H9 (cell line): ENCODE data around the gene PLXNA2. TPM values are rescaled to one million over a fixed set of nuclear protein-coding genes. Genes with fewer than 3 reads are reported as not detected.

Source experiments
- DNase-seq: peaks from one replicate; pipeline ENCODE4 v3.0.0-alpha.2; 2017
- H2AFZ ChIP-seq: one replicate; pipeline ENCODE4 v1.6.1; 2013; ENCODE audit warnings: mild to moderate bottlenecking, low read length, control low read depth, moderate library complexity
- H2AK5ac ChIP-seq: 2 replicates; pipeline ENCODE4 v1.6.1; 2013; ENCODE audit warnings: low read length, control low read depth, mixed read lengths; ENCODE audit not compliant: insufficient read length
- H2BK120ac ChIP-seq: one replicate; pipeline ENCODE4 v1.6.1; 2013; ENCODE audit warnings: low read depth, mild to moderate bottlenecking, low read length, control low read depth, inconsistent platforms; ENCODE audit not compliant: poor library complexity, severe bottlenecking
- H2BK12ac ChIP-seq: 2 replicates; pipeline ENCODE4 v1.6.1; 2013; ENCODE audit warnings: low read length, control low read depth, mixed read lengths, low read depth; ENCODE audit not compliant: insufficient read length
- H2BK15ac ChIP-seq: 2 replicates; pipeline ENCODE4 v1.6.1; 2013; ENCODE audit warnings: low read depth, low read length, control low read depth
- H2BK20ac ChIP-seq: one replicate; pipeline ENCODE4 v1.6.1; 2013; ENCODE audit warnings: low read depth, mild to moderate bottlenecking, low read length, control low read depth, inconsistent platforms; ENCODE audit not compliant: poor library complexity, severe bottlenecking
- H2BK5ac ChIP-seq: 2 replicates; pipeline ENCODE4 v1.6.1; 2013; ENCODE audit warnings: low read length, control low read depth, mixed read lengths; ENCODE audit not compliant: insufficient read length
- H3K14ac ChIP-seq: 2 replicates; pipeline ENCODE4 v1.6.1; 2013; ENCODE audit warnings: low read length, control low read depth; ENCODE audit not compliant: insufficient read depth
- H3K18ac ChIP-seq: 2 replicates; pipeline ENCODE4 v1.6.1; 2013; ENCODE audit warnings: low read depth, mild to moderate bottlenecking, mixed read lengths, low read length, control low read depth; ENCODE audit not compliant: insufficient read length
- H3K23ac ChIP-seq: 2 replicates; pipeline ENCODE4 v1.6.1; 2013; ENCODE audit warnings: low read length, control low read depth, mixed read lengths, low read depth; ENCODE audit not compliant: insufficient read length
- H3K23me2 ChIP-seq: 2 replicates; pipeline ENCODE4 v1.6.1; 2013; ENCODE audit warnings: low read depth, mild to moderate bottlenecking, mixed read lengths, low read length, control low read depth; ENCODE audit not compliant: insufficient read length, poor library complexity, severe bottlenecking
- H3K27ac ChIP-seq: 2 replicates; pipeline ENCODE4 v1.5.1; 2013; ENCODE audit warnings: low read length, control low read depth, mixed read lengths, low read depth; ENCODE audit not compliant: insufficient read length
- H3K27me3 ChIP-seq: 2 replicates; pipeline ENCODE4 v1.6.1; 2013; ENCODE audit warnings: low read length, control low read depth, inconsistent platforms; ENCODE audit not compliant: insufficient read depth
- H3K4ac ChIP-seq: 2 replicates; pipeline ENCODE4 v1.6.1; 2013; ENCODE audit warnings: low read depth, mild to moderate bottlenecking, control low read depth, inconsistent platforms, low read length, moderate library complexity
- H3K4me1 ChIP-seq: 2 replicates; pipeline ENCODE4 v1.6.1; 2013; ENCODE audit warnings: low read length, control low read depth, inconsistent platforms; ENCODE audit not compliant: insufficient read depth
- H3K4me2 ChIP-seq: 2 replicates; pipeline ENCODE4 v1.6.1; 2013; ENCODE audit warnings: low read length, control low read depth, mixed read lengths; ENCODE audit not compliant: insufficient read length, insufficient read depth
- H3K56ac ChIP-seq: 2 replicates; pipeline ENCODE4 v1.6.1; 2013; ENCODE audit warnings: low read depth, mild to moderate bottlenecking, mixed read lengths, low read length, control low read depth; ENCODE audit not compliant: insufficient read length
- H3K79me1 ChIP-seq: 2 replicates; pipeline ENCODE4 v1.6.1; 2013; ENCODE audit warnings: low read depth, mild to moderate bottlenecking, moderate library complexity, low read length, control low read depth, inconsistent platforms; ENCODE audit not compliant: insufficient read depth, poor library complexity, severe bottlenecking
- H3K79me2 ChIP-seq: 2 replicates; pipeline ENCODE4 v1.6.1; 2013; ENCODE audit warnings: low read length, control low read depth, inconsistent platforms; ENCODE audit not compliant: insufficient read depth
- H3K9ac ChIP-seq: 2 replicates; pipeline ENCODE4 v1.6.1; 2013; ENCODE audit warnings: low read length, control low read depth, mixed read lengths; ENCODE audit not compliant: insufficient read length; ENCODE audit errors: extremely low read depth
- H3K9me3 ChIP-seq: one replicate; pipeline ENCODE4 v1.6.1; 2013; ENCODE audit warnings: low read depth, low read length, inconsistent platforms; ENCODE audit not compliant: control insufficient read depth
- H3T11ph ChIP-seq: one replicate; pipeline ENCODE4 v1.6.1; 2013; ENCODE audit warnings: mild to moderate bottlenecking, low read length, control low read depth, inconsistent platforms
- H4K20me1 ChIP-seq: one replicate; pipeline ENCODE4 v1.6.1; 2013; ENCODE audit not compliant: control insufficient read depth, insufficient read length, insufficient read depth
- H4K5ac ChIP-seq: 2 replicates; pipeline ENCODE4 v1.6.1; 2013; ENCODE audit warnings: low read depth, mild to moderate bottlenecking, mixed read lengths, low read length, control low read depth; ENCODE audit not compliant: insufficient read length
- H4K8ac ChIP-seq: replicated peaks from 2 replicates; pipeline ENCODE4 v1.6.1; 2013; ENCODE audit warnings: low read length, control low read depth, mixed read lengths, low read depth; ENCODE audit not compliant: insufficient read length
- H4K91ac ChIP-seq: 2 replicates; pipeline ENCODE4 v1.6.1; 2013; ENCODE audit warnings: low read depth, mild to moderate bottlenecking, moderate library complexity, mixed read lengths, low read length, control low read depth; ENCODE audit not compliant: insufficient read length
- H3K27ac Mint-ChIP-seq, 3 experiments: 2 replicates in 2 of 3; 3 replicates in 1 of 3; pipeline ENCODE4 v1.8.0; 2020 to 2021; ENCODE audit warnings: mixed read lengths in 3 of 3, mild to moderate bottlenecking in 1 of 3, moderate library complexity in 1 of 3
- H3K27me3 Mint-ChIP-seq: 2 replicates; pipeline ENCODE4 v1.8.0; 2021; ENCODE audit warnings: low read depth, mild to moderate bottlenecking, moderate library complexity, mixed read lengths
- H3K36me3 Mint-ChIP-seq, 3 experiments: 2 replicates in 2 of 3; 3 replicates in 1 of 3; pipeline ENCODE4 v1.8.0; 2020 to 2021; ENCODE audit warnings: low read depth in 3 of 3, mixed read lengths in 3 of 3; ENCODE audit not compliant: insufficient read depth in 1 of 3
- H3K4me1 Mint-ChIP-seq, 2 experiments: 2 replicates each; pipeline ENCODE4 v1.8.0; 2020; ENCODE audit warnings: mixed read lengths in 2 of 2
- H3K4me3 Mint-ChIP-seq, 2 experiments: 2 replicates in 1 of 2; 3 replicates in 1 of 2; pipeline ENCODE4 v1.8.0; 2020 to 2021; ENCODE audit warnings: mild to moderate bottlenecking in 2 of 2, mixed read lengths in 2 of 2, moderate library complexity in 1 of 2
- H3K9me3 Mint-ChIP-seq, 2 experiments: 2 replicates in 1 of 2; 3 replicates in 1 of 2; pipeline ENCODE4 v1.8.0; 2020; ENCODE audit warnings: mild to moderate bottlenecking in 2 of 2, mixed read lengths in 2 of 2, moderate library complexity in 1 of 2
- CTCF ChIP-seq: fragments of 200-600 bp; sonication (generic); conservative IDR thresholded peaks from 3 replicates; pipeline ENCODE4 v1.8.0; 2021; ENCODE audit warnings: antibody characterized with exemption, mild to moderate bottlenecking
- WGBS: extraction: QIAGEN DNeasy Blood & Tissue Kit; methylation state at CpG from one replicate; pipeline ENCODE4 v1.1.7; 2013; ENCODE audit warnings: missing lambda C conversion rate, low lambda C conversion rate, mixed read lengths; ENCODE audit not compliant: insufficient read length; ENCODE audit errors: extremely low coverage; 5-methylcytosine and 5-hydroxymethylcytosine counted together
- total RNA-seq: library from RNA; stranded (reverse); gene quantifications from 2 replicates; pipeline ENCODE4 v1.2.1, GENCODE V29; 2021

The PLXNA2 gene
- total RNA-seq, 1 experiment from 2014 or later: 0.57 TPM

DNA sequence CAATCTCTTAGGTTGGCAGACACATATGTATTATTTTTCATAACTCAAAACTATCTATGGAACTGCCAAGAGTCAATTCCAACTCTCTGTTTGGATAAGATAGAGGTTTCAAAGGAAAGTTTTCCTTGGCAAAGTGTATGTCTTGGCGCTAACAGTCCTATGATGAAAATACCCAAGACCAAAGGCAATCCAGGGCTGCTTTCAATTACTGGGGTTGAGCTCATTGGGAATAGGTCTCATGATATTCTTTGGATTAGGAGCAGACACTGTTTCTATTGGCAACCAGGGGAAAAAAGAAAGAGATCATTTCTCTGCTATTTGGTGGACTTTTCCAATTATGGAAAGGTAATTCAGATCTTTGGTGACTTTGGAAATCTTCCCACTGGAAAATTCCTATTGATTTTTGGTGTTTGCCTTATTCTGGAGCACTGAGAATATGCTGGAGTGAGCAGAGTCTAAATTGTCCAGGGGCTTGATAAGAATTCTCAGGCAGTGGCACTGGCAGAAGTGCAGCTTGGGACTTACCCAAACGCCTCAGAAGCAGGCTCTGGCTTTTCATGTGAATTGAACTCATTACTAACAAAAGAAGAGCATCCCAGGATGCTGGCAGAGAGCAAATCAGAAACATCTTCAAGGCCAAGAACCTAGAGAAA lies 20.4 kb upstream of the PLXNA2 start:
- H3K4me2 ChIP-seq: no peak overlapping the region
- H2BK120ac ChIP-seq: no peak overlapping the region
- H3K23ac ChIP-seq: no peak overlapping the region
- H3K9me3 Mint-ChIP-seq: peaks cover 6 to 10% of the 10 kb centered on the region in 2 experiments
- H4K5ac ChIP-seq: no peak overlapping the region
- no peak overlapping the region for H2BK20ac ChIP-seq
- H3K27ac ChIP-seq: no peak overlapping the region
- no peak overlapping the region for H3K14ac ChIP-seq
- no peaks in the 10 kb centered on the region for H3K79me1 ChIP-seq
- H3K23me2 ChIP-seq: no peaks in the 10 kb centered on the region
- no peak overlapping the region for H3K56ac ChIP-seq
- H3K36me3 Mint-ChIP-seq: peaks cover 0 to 4% (median 2%) of the 10 kb centered on the region in 3 experiments; a peak in 3 of 7 replicates
- H4K20me1 ChIP-seq: no peaks in the 10 kb centered on the region
- no peak overlapping the region for H4K91ac ChIP-seq
- H3K18ac ChIP-seq: no peak overlapping the region
- H2BK12ac ChIP-seq: no peak overlapping the region
- no peak overlapping the region for H3K27ac Mint-ChIP-seq
- no peaks in the 10 kb centered on the region for H3K79me2 ChIP-seq
- no peak overlapping the region for H2BK15ac ChIP-seq
- no peaks in the 10 kb centered on the region for H3K9me3 ChIP-seq
- no peak for DNase-seq
- no peak overlapping the region for H3T11ph ChIP-seq
- H3K4me3 Mint-ChIP-seq: no peak overlapping the region
- no peak overlapping the region for H4K8ac ChIP-seq
- peaks cover 0 to 7% of the 10 kb centered on the region in 2 experiments; a peak in 2 of 4 replicates for H3K4me1 Mint-ChIP-seq
- peaks cover 31% of the 10 kb centered on the region for H3K27me3 Mint-ChIP-seq
- H3K27me3 ChIP-seq: no peaks in the 10 kb centered on the region
- H3K4ac ChIP-seq: no peak overlapping the region
- no peak overlapping the region for H2AFZ ChIP-seq
- no peak for TF ChIP-seq CTCF
- H2BK5ac ChIP-seq: no peak overlapping the region
- no peak overlapping the region for H2AK5ac ChIP-seq
- no peaks in the 10 kb centered on the region for H3K4me1 ChIP-seq
- H3K9ac ChIP-seq: no peak overlapping the region
- no CpG with 5 or more reads among the region's 2 CpGs for WGBS
